Measurements from ENCODE around the gene PATZ1.

- TF ChIP-seq EZH2 (IDR thresholded peaks at IDR 0.05; ENCODE audit: low read length, unreplicated experiment): no peak
- TF ChIP-seq CTCF (conservative IDR thresholded peaks at IDR 0.05; ENCODE audit: low read depth, low read length): no peak
- no peak for TF ChIP-seq EZH2phosphoT487 (IDR thresholded peaks at IDR 0.05; ENCODE audit: borderline replicate concordance, low read length)
Observed at GRCh38 chr22:31378123-31378522, 32.0 kb upstream of the PATZ1 start.

Measured in PC-3 (cell line).